ENCODE results near the gene PTGFR. TPM values are rescaled to one million over a fixed set of nuclear protein-coding genes. Genes with fewer than 3 reads are reported as not detected.

Gene PTGFR
- total and polyA plus RNA-seq, 5 donors from 2014 or later, result not detected

- no peaks in the 10 kb centered on the region for H3K36me3 ChIP-seq (ENCODE audit: control insufficient read depth, insufficient read depth, low read length)
- no peak for DNase-seq
- H3K9me3 ChIP-seq (ENCODE audit: control insufficient read depth in 2 of 2, low read length in 2 of 2), result no peaks in the 10 kb centered on the region
- ATAC-seq (ENCODE audit: low read depth in 2 of 2), result no peak
- no peak overlapping the region for H3K27ac ChIP-seq (ENCODE audit: insufficient read depth, low read length, poor library complexity, severe bottlenecking)
- no peaks in the 10 kb centered on the region for H3K4me1 Mint-ChIP-seq
- no peaks in the 10 kb centered on the region for H3K4me1 ChIP-seq (ENCODE audit: control insufficient read depth, insufficient read depth, low read length, poor library complexity, severe bottlenecking)
- H3K9me3 Mint-ChIP-seq, result peaks cover 0 to 13% (median 3%) of the 10 kb centered on the region in 7 donors
- no peak overlapping the region for H3K27ac Mint-ChIP-seq
- H3K4me3 ChIP-seq (ENCODE audit: low read depth, low read length), result no peak overlapping the region
- H3K27me3 Mint-ChIP-seq, result no peaks in the 10 kb centered on the region
- no peaks in the 10 kb centered on the region for H3K27me3 ChIP-seq (ENCODE audit: control insufficient read depth, insufficient read depth, low read length)
- H3K4me3 Mint-ChIP-seq, result no peak overlapping the region
- H3K36me3 Mint-ChIP-seq, result no peaks in the 10 kb centered on the region
Measured at GRCh38 chr1:78560811-78561210, 70.0 kb downstream of the PTGFR start.

- no peaks in the 10 kb centered on the region for H3K4me1 Mint-ChIP-seq
- H3K27ac Mint-ChIP-seq, result no peak overlapping the region
- H3K36me3 Mint-ChIP-seq, result no peaks in the 10 kb centered on the region
- no peaks in the 10 kb centered on the region for H3K9me3 ChIP-seq (ENCODE audit: control insufficient read depth in 2 of 2, low read length in 2 of 2)
- no peak overlapping the region for H3K4me3 Mint-ChIP-seq
- no peaks in the 10 kb centered on the region for H3K36me3 ChIP-seq (ENCODE audit: control insufficient read depth, insufficient read depth, low read length)
- DNase-seq (no peak), ATAC-seq (ENCODE audit: low read depth in 2 of 2) (no peak)
- H3K9me3 Mint-ChIP-seq, result peaks cover 0 to 5% (median 3%) of the 10 kb centered on the region in 7 donors
- H3K27me3 Mint-ChIP-seq, result no peaks in the 10 kb centered on the region
- no peak overlapping the region for H3K27ac ChIP-seq (ENCODE audit: insufficient read depth, low read length, poor library complexity, severe bottlenecking)
- no peaks in the 10 kb centered on the region for H3K27me3 ChIP-seq (ENCODE audit: control insufficient read depth, insufficient read depth, low read length)
- H3K4me3 ChIP-seq (ENCODE audit: low read depth, low read length), result no peak overlapping the region
- H3K4me1 ChIP-seq (ENCODE audit: control insufficient read depth, insufficient read depth, low read length, poor library complexity, severe bottlenecking), result no peaks in the 10 kb centered on the region
Measured at GRCh38 chr1:78561856-78562255, 71.1 kb downstream of the PTGFR start.

DNA sequence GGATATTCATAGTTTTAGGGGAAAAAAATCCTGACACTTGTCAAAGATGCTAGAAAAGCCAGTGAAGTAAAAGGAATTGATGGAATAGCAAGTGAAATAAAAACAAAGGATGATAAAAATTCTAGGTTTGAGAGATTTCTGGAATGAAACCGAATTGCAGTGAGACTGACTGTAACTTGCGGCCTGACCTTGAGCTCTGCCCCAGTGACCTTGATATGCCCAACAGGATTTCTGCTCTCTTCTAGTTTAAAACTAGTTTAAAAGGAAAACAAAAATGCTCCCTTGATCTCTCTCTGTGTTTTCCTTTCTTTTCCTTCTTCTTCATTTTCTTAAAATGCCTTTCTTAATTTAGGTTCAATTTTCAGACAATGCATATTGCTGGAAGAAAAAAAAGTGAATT is 74.6 kb downstream of the PTGFR start:
- H3K4me1 Mint-ChIP-seq, result no peaks in the 10 kb centered on the region
- no peaks in the 10 kb centered on the region for H3K27me3 Mint-ChIP-seq
- no peak overlapping the region for H3K27ac Mint-ChIP-seq
- ATAC-seq (ENCODE audit: low read depth in 2 of 2) (no peak), DNase-seq (no peak)
- no peak overlapping the region for H3K4me3 ChIP-seq (ENCODE audit: low read depth, low read length)
- H3K9me3 ChIP-seq (ENCODE audit: control insufficient read depth in 2 of 2, low read length in 2 of 2), result no peaks in the 10 kb centered on the region
- no peak overlapping the region for H3K4me3 Mint-ChIP-seq
- no peaks in the 10 kb centered on the region for H3K4me1 ChIP-seq (ENCODE audit: control insufficient read depth, insufficient read depth, low read length, poor library complexity, severe bottlenecking)
- no peaks in the 10 kb centered on the region for H3K27me3 ChIP-seq (ENCODE audit: control insufficient read depth, insufficient read depth, low read length)
- no peaks in the 10 kb centered on the region for H3K36me3 Mint-ChIP-seq
- peaks cover 0 to 5% (median 1%) of the 10 kb centered on the region in 7 donors for H3K9me3 Mint-ChIP-seq
- no peaks in the 10 kb centered on the region for H3K36me3 ChIP-seq (ENCODE audit: control insufficient read depth, insufficient read depth, low read length)
- no peak overlapping the region for H3K27ac ChIP-seq (ENCODE audit: insufficient read depth, low read length, poor library complexity, severe bottlenecking)

GRCh38 chr1:78570539-78570938 is 79.8 kb downstream of the PTGFR start:
- no peaks in the 10 kb centered on the region for H3K27me3 Mint-ChIP-seq
- H3K27ac Mint-ChIP-seq, result no peak overlapping the region
- no peak overlapping the region for H3K4me3 Mint-ChIP-seq
- peaks cover 0 to 3% (median 0%) of the 10 kb centered on the region in 7 donors for H3K9me3 Mint-ChIP-seq
- no peaks in the 10 kb centered on the region for H3K36me3 ChIP-seq (ENCODE audit: control insufficient read depth, insufficient read depth, low read length)
- no peaks in the 10 kb centered on the region for H3K27me3 ChIP-seq (ENCODE audit: control insufficient read depth, insufficient read depth, low read length)
- no peaks in the 10 kb centered on the region for H3K4me1 ChIP-seq (ENCODE audit: control insufficient read depth, insufficient read depth, low read length, poor library complexity, severe bottlenecking)
- H3K36me3 Mint-ChIP-seq, result no peaks in the 10 kb centered on the region
- DNase-seq (no peak), ATAC-seq (ENCODE audit: low read depth in 2 of 2) (no peak)
- no peak overlapping the region for H3K4me3 ChIP-seq (ENCODE audit: low read depth, low read length)
- no peak overlapping the region for H3K27ac ChIP-seq (ENCODE audit: insufficient read depth, low read length, poor library complexity, severe bottlenecking)
- no peaks in the 10 kb centered on the region for H3K4me1 Mint-ChIP-seq
- H3K9me3 ChIP-seq (ENCODE audit: control insufficient read depth in 2 of 2, low read length in 2 of 2), result no peaks in the 10 kb centered on the region

- Histone ChIP-seq H3K9me3 (ENCODE audit: control insufficient read depth in 2 of 2, low read length in 2 of 2) (no peaks in the 10 kb centered on the region), H3K4me1 (ENCODE audit: control insufficient read depth, insufficient read depth, low read length, poor library complexity, severe bottlenecking) (no peaks in the 10 kb centered on the region), H3K27me3 (ENCODE audit: control insufficient read depth, insufficient read depth, low read length) (no peaks in the 10 kb centered on the region), H3K27ac (ENCODE audit: insufficient read depth, low read length, poor library complexity, severe bottlenecking) (no peak overlapping the region), H3K4me3 (ENCODE audit: low read depth, low read length) (no peak overlapping the region), H3K36me3 (ENCODE audit: control insufficient read depth, insufficient read depth, low read length) (no peaks in the 10 kb centered on the region)
- Mint-ChIP-seq H3K27me3 (no peaks in the 10 kb centered on the region), H3K27ac (no peak overlapping the region), H3K9me3 (peaks cover 0 to 2% (median 0%) of the 10 kb centered on the region in 7 donors), H3K4me3 (no peak overlapping the region), H3K36me3 (no peaks in the 10 kb centered on the region), H3K4me1 (no peaks in the 10 kb centered on the region)
- no peak for ATAC-seq (ENCODE audit: low read depth in 2 of 2)
- DNase-seq, result no peak
Measured at GRCh38 chr1:78577257-78578100, 86.7 kb downstream of the PTGFR start.

DNA sequence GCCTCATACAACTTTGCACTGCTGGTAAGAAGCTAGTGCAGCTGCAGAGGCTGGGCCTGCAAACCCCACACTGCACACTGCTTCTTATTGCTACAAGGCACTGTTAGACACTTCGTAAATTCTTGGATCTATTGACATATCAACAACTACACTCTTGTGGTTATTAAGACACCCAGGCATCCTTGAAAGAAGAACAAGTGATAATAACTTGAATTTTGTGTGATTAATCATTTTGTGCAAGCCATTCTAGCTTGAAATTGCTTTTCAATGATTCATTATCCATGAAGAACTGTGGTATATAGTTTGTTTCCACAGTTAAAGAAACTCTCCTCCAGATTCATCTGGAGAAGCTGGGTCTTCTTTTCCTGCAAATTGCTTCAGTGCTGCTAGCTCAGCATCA is 95.8 kb downstream of the PTGFR start:
- Histone ChIP-seq H3K36me3 (ENCODE audit: control insufficient read depth, insufficient read depth, low read length) (no peaks in the 10 kb centered on the region), H3K9me3 (ENCODE audit: control insufficient read depth in 2 of 2, low read length in 2 of 2) (no peaks in the 10 kb centered on the region), H3K27ac (ENCODE audit: insufficient read depth, low read length, poor library complexity, severe bottlenecking) (no peak overlapping the region), H3K4me1 (ENCODE audit: control insufficient read depth, insufficient read depth, low read length, poor library complexity, severe bottlenecking) (no peaks in the 10 kb centered on the region), H3K27me3 (ENCODE audit: control insufficient read depth, insufficient read depth, low read length) (peaks cover 2% of the 10 kb centered on the region), H3K4me3 (ENCODE audit: low read depth, low read length) (no peak overlapping the region)
- H3K36me3 Mint-ChIP-seq, result no peaks in the 10 kb centered on the region
- no peak overlapping the region for H3K4me3 Mint-ChIP-seq
- ATAC-seq (ENCODE audit: low read depth in 2 of 2), result no peak
- peaks cover 0 to 1% (median 0%) of the 10 kb centered on the region in 7 donors for H3K9me3 Mint-ChIP-seq
- no peaks in the 10 kb centered on the region for H3K4me1 Mint-ChIP-seq
- H3K27ac Mint-ChIP-seq, result no peak overlapping the region
- no peaks in the 10 kb centered on the region for H3K27me3 Mint-ChIP-seq
- DNase-seq, result no peak

GRCh38 chr1:78587211-78587610 is 96.4 kb downstream of the PTGFR start:
- Mint-ChIP-seq H3K9me3 (peaks cover 0 to 1% (median 0%) of the 10 kb centered on the region in 7 donors), H3K4me1 (no peaks in the 10 kb centered on the region), H3K27ac (no peak overlapping the region), H3K36me3 (no peaks in the 10 kb centered on the region), H3K4me3 (no peak overlapping the region), H3K27me3 (no peaks in the 10 kb centered on the region)
- DNase-seq, result no peak
- ATAC-seq (ENCODE audit: low read depth in 2 of 2), result no peak
- Histone ChIP-seq H3K9me3 (ENCODE audit: control insufficient read depth in 2 of 2, low read length in 2 of 2) (no peaks in the 10 kb centered on the region), H3K27me3 (ENCODE audit: control insufficient read depth, insufficient read depth, low read length) (peaks cover 2% of the 10 kb centered on the region), H3K27ac (ENCODE audit: insufficient read depth, low read length, poor library complexity, severe bottlenecking) (no peak overlapping the region), H3K36me3 (ENCODE audit: control insufficient read depth, insufficient read depth, low read length) (no peaks in the 10 kb centered on the region), H3K4me1 (ENCODE audit: control insufficient read depth, insufficient read depth, low read length, poor library complexity, severe bottlenecking) (no peaks in the 10 kb centered on the region), H3K4me3 (ENCODE audit: low read depth, low read length) (no peak overlapping the region)
